ENCODE data around the gene NPHP4. TPM values are rescaled to one million over a fixed set of nuclear protein-coding genes. Genes with fewer than 3 reads are reported as not detected.

NPHP4 gene
- total and polyA plus RNA-seq, 9 of the 15 experiments (the other 6 are each of a cell fraction or from before 2014, with no cell fraction given): 0.52 to 26.2 (median 6.7) TPM

DNA sequence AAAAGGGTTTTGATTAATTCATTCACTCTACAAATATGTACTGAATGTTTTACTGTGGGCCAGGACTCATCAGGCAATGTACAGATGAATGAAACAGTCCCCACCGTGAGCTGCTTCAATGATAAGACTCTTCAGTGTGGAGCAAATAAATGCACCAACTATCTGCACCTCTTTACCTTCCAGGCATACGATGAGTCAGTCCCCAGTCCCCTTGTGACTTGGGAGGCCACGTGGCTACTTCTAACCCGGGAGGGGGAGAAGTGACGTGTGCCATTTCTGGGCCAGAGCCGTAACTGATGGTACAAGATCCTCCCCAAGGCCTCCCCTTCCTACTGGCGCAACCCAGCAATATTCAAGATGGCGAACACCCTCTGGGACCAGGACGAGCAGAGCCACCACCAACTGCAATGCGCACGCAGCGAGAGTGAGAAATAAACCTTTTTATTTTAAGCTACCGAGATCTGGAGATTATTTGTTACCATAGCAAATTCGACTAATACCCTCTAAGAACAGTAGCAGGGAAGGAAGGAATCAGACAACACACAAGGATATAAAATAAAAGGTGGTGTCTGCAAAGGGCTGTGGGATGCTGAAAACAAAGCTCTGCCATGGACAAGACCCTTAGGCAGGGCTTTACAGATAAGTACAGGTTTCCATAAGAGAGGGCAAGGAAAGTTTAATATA, 74.5 kb downstream of the NPHP4 start (continued):
- TF ChIP-seq, protein P1, sequence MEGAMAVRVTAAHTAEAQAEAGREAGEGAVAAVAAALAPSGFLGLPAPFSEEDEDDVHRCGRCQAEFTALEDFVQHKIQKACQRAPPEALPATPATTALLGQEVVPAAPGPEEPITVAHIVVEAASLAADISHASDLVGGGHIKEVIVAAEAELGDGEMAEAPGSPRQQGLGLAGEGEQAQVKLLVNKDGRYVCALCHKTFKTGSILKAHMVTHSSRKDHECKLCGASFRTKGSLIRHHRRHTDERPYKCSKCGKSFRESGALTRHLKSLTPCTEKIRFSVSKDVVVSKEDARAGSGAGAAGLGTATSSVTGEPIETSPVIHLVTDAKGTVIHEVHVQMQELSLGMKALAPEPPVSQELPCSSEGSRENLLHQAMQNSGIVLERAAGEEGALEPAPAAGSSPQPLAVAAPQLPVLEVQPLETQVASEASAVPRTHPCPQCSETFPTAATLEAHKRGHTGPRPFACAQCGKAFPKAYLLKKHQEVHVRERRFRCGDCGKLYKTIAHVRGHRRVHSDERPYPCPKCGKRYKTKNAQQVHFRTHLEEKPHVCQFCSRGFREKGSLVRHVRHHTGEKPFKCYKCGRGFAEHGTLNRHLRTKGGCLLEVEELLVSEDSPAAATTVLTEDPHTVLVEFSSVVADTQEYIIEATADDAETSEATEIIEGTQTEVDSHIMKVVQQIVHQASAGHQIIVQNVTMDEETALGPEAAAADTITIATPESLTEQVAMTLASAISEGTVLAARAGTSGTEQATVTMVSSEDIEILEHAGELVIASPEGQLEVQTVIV (CRISPR knock-in tag; IDR thresholded peaks at IDR 0.05; ENCODE audit: borderline replicate concordance): no peak
- TF ChIP-seq TAF15 (IDR thresholded peaks at IDR 0.05; ENCODE audit: low read depth, low read length) (no peak), HSF4 (CRISPR knock-in tag; IDR thresholded peaks at IDR 0.05; ENCODE audit: borderline replicate concordance) (0 out of 2 replicates have a peak, but pooled peaks have one; percentile 21), CREM (IDR thresholded peaks at IDR 0.05; ENCODE audit: low read depth) (peak; percentile 95), ZNF232 (CRISPR knock-in tag; IDR thresholded peaks at IDR 0.05) (no peak), ZC3H4 (CRISPR knock-in tag; IDR thresholded peaks at IDR 0.05; ENCODE audit: borderline replicate concordance) (no peak), CCAR2 (IDR thresholded peaks at IDR 0.05; ENCODE audit: low read depth, low read length) (no peak), CXXC5 (CRISPR knock-in tag; IDR thresholded peaks at IDR 0.05) (0 out of 2 replicates have a peak, but pooled peaks have one; percentile 62), CBFA2T2 (conservative IDR thresholded peaks at IDR 0.05) (peak; percentile 83), RBM17 (IDR thresholded peaks at IDR 0.05; ENCODE audit: borderline replicate concordance, low read depth, low read length) (no peak), ZBTB7A (IDR thresholded peaks at IDR 0.05; ENCODE audit: borderline replicate concordance, control insufficient read depth, low read depth, low read length) (peak; percentile 34; the same call in 1 of the 2 replicates)
- TF ChIP-seq, protein P2, sequence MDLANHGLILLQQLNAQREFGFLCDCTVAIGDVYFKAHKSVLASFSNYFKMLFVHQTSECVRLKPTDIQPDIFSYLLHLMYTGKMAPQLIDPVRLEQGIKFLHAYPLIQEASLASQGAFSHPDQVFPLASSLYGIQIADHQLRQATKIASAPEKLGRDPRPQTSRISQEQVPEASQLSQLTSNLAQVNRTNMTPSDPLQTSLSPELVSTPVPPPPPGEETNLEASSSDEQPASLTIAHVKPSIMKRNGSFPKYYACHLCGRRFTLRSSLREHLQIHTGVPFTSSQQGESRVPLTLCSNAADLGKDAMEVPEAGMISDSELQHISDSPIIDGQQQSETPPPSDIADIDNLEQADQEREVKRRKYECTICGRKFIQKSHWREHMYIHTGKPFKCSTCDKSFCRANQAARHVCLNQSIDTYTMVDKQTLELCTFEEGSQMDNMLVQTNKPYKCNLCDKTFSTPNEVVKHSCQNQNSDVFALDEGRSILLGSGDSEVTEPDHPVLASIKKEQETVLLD (IDR thresholded peaks at IDR 0.05): 0 out of 2 replicates have a peak, but pooled peaks have one; percentile 31
- TF ChIP-seq, protein P3, sequence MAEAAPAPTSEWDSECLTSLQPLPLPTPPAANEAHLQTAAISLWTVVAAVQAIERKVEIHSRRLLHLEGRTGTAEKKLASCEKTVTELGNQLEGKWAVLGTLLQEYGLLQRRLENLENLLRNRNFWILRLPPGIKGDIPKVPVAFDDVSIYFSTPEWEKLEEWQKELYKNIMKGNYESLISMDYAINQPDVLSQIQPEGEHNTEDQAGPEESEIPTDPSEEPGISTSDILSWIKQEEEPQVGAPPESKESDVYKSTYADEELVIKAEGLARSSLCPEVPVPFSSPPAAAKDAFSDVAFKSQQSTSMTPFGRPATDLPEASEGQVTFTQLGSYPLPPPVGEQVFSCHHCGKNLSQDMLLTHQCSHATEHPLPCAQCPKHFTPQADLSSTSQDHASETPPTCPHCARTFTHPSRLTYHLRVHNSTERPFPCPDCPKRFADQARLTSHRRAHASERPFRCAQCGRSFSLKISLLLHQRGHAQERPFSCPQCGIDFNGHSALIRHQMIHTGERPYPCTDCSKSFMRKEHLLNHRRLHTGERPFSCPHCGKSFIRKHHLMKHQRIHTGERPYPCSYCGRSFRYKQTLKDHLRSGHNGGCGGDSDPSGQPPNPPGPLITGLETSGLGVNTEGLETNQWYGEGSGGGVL (CRISPR knock-in tag; IDR thresholded peaks at IDR 0.05): no peak
- TF ChIP-seq, protein P4, sequence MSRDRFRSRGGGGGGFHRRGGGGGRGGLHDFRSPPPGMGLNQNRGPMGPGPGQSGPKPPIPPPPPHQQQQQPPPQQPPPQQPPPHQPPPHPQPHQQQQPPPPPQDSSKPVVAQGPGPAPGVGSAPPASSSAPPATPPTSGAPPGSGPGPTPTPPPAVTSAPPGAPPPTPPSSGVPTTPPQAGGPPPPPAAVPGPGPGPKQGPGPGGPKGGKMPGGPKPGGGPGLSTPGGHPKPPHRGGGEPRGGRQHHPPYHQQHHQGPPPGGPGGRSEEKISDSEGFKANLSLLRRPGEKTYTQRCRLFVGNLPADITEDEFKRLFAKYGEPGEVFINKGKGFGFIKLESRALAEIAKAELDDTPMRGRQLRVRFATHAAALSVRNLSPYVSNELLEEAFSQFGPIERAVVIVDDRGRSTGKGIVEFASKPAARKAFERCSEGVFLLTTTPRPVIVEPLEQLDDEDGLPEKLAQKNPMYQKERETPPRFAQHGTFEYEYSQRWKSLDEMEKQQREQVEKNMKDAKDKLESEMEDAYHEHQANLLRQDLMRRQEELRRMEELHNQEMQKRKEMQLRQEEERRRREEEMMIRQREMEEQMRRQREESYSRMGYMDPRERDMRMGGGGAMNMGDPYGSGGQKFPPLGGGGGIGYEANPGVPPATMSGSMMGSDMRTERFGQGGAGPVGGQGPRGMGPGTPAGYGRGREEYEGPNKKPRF (IDR thresholded peaks at IDR 0.05; ENCODE audit: low read depth, low read length): no peak
- TF ChIP-seq, protein P5, sequence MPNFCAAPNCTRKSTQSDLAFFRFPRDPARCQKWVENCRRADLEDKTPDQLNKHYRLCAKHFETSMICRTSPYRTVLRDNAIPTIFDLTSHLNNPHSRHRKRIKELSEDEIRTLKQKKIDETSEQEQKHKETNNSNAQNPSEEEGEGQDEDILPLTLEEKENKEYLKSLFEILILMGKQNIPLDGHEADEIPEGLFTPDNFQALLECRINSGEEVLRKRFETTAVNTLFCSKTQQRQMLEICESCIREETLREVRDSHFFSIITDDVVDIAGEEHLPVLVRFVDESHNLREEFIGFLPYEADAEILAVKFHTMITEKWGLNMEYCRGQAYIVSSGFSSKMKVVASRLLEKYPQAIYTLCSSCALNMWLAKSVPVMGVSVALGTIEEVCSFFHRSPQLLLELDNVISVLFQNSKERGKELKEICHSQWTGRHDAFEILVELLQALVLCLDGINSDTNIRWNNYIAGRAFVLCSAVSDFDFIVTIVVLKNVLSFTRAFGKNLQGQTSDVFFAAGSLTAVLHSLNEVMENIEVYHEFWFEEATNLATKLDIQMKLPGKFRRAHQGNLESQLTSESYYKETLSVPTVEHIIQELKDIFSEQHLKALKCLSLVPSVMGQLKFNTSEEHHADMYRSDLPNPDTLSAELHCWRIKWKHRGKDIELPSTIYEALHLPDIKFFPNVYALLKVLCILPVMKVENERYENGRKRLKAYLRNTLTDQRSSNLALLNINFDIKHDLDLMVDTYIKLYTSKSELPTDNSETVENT (CRISPR knock-in tag; IDR thresholded peaks at IDR 0.05): no peak
